Panc1 (cell line): Measurements from ENCODE around the gene ROR1. TPM values are rescaled to one million over a fixed set of nuclear protein-coding genes. Genes with fewer than 3 reads are reported as not detected.

ENCODE experiments used
- ATAC-seq: fragments of 200-7000 bp; cut with Tn5 transposase; 2 replicates; pipeline ENCODE4 v1.9.1; 2020; ENCODE audit warnings: mild to moderate bottlenecking, moderate library complexity
- BruUV-seq: library from RNA; stranded (reverse); fragments of 400-500 nt; replicated peaks from 2 replicates; lab custom pipeline; 2021; lab: Mats Ljungman, UMichigan
- CTCF ChIA-PET: fragments of 300-600 bp; sonication (Branson Sonifier 250); formaldehyde crosslinking; loops from one replicate; lab custom pipeline; 2022; ENCODE audit warnings: antibody characterized with exemption; lab: Charles Lee
- POLR2A ChIA-PET: fragments of 300-600 bp; sonication (Branson Sonifier 250); formaldehyde crosslinking; loops from one replicate; lab custom pipeline; 2022; ENCODE audit warnings: antibody characterized with exemption; lab: Charles Lee
- DNase-seq: peaks from one replicate; pipeline ENCODE4 v3.0.0-alpha.2; 2010; ENCODE audit warnings: low read depth, low spot score
- H3K27ac ChIP-seq: 2 replicates; pipeline ENCODE4 v1.5.1; 2011; ENCODE audit warnings: mild to moderate bottlenecking, low read length, inconsistent platforms
- H3K27me3 ChIP-seq: fragments of 200-500 bp; sonication (Bioruptor generic); 2 replicates; pipeline ENCODE4 v1.6.0; 2014; ENCODE audit warnings: low read length, inconsistent platforms; ENCODE audit not compliant: control insufficient read depth, insufficient read depth
- H3K36me3 ChIP-seq: fragments of 200-500 bp; sonication (Bioruptor generic); 2 replicates; pipeline ENCODE4 v1.5.1; 2014; ENCODE audit warnings: inconsistent platforms, mild to moderate bottlenecking, low read length, moderate library complexity; ENCODE audit not compliant: control insufficient read depth, insufficient read depth
- H3K4me1 ChIP-seq: 2 replicates; pipeline ENCODE4 v1.5.1; 2011; ENCODE audit warnings: inconsistent platforms, mild to moderate bottlenecking, low read length, moderate library complexity; ENCODE audit not compliant: control insufficient read depth, insufficient read depth
- H3K4me3 ChIP-seq, 2 experiments: 2 replicates each; pipeline ENCODE4 v1.5.1; 2011 to 2012; ENCODE audit warnings: low read depth in 2 of 2, low read length in 2 of 2, mild to moderate bottlenecking in 2 of 2, inconsistent platforms in 1 of 2, moderate library complexity in 1 of 2
- H3K9me3 ChIP-seq: fragments of 200-500 bp; sonication (Bioruptor generic); 2 replicates; pipeline ENCODE4 v1.5.1; 2014; ENCODE audit warnings: low read depth, mild to moderate bottlenecking, inconsistent platforms, low read length, moderate library complexity; ENCODE audit not compliant: control insufficient read depth, insufficient read depth
- POLR2AphosphoS5 ChIP-seq: IDR thresholded peaks from 2 replicates; pipeline ENCODE4 v1.6.1; 2012; ENCODE audit warnings: mild to moderate bottlenecking, low read depth, low read length, moderate library complexity
- SIN3A ChIP-seq: IDR thresholded peaks from 2 replicates; pipeline ENCODE4 v1.6.1; 2012; ENCODE audit warnings: low read depth, mild to moderate bottlenecking, low read length, moderate library complexity, borderline replicate concordance; ENCODE audit not compliant: insufficient read depth
- TCF7L2 ChIP-seq: IDR thresholded peaks from 2 replicates; pipeline ENCODE4 v1.6.1; 2011; ENCODE audit warnings: mild to moderate bottlenecking, low read depth, low read length, inconsistent platforms
- in situ Hi-C: cut with HindIII; loops from 2 replicates; pipeline ENCODE4 v1.10.0; 2016; ENCODE audit warnings: low sequenced_read_pairs, low pct_unique_long_range_greater_than_20kb
- intact Hi-C: fragments of 100-400 bp; cut with micrococcal nuclease; formaldehyde crosslinking; loops from one replicate; pipeline ENCODE4 v1.10.0; 2022; ENCODE audit not compliant: unreplicated experiment
- total RNA-seq: library from RNA; stranded (reverse); gene quantifications from one replicate; pipeline ENCODE4 v1.2.1, GENCODE V29; 2021; ENCODE audit not compliant: unreplicated experiment
- TF ChIP-seq, protein P1 (sequence below): fragments of 450-650 bp; IDR thresholded peaks from 2 replicates; pipeline ENCODE4 v1.5.1; 2017; ENCODE audit warnings: mild to moderate bottlenecking
- TF ChIP-seq, protein P2 (sequence below), 2 experiments: IDR thresholded peaks; 2 replicates each; pipeline ENCODE4 v1.6.1; 2011 to 2012; ENCODE audit warnings: low read depth in 2 of 2, control low read depth in 1 of 2, low read length in 1 of 2, mild to moderate bottlenecking in 1 of 2, moderate library complexity in 1 of 2; ENCODE audit not compliant: insufficient read depth in 1 of 2

Gene ROR1
- total RNA-seq, 1 experiment from 2014 or later: 19.3 TPM

DNA sequence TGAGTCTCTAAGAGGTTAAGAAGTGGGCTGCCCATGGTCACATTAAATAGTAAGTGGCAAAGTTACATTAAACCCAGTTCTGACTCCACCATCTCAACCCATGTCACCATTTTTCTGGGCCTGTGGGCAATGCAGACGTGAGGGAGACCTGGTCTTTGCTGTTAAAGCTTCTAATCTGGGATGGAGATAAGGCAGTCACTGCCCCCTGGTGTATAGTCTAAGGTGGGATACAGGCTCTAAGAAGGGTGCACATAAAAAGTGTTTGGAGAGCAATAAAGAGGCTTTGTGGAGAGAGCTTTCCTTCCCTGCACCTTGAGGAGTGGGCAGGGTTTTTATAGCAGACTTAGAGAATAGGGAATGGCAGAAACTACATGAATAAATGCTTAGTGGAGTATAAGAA, 141.3 kb downstream of the ROR1 start:
- Histone ChIP-seq H3K4me1 (peaks cover 31% of the 10 kb centered on the region), H3K9me3 (no peaks in the 10 kb centered on the region), H3K4me3 (no peak overlapping the region), H3K36me3 (no peaks in the 10 kb centered on the region), H3K27me3 (no peaks in the 10 kb centered on the region), H3K27ac (no peak overlapping the region)
- no TSS peak for BruUV-seq
- CTCF ChIA-PET: no interaction called here
- intact Hi-C loops: loop anchor here (10.0 kb wide), 1 partner anchor 140 kb away; the partner anchor contains the start of gene ROR1
- ATAC-seq (peak; percentile 57; the same call in 1 of the 2 replicates), DNase-seq (no peak)
- POLR2A ChIA-PET: no interaction called here
- no peak for TF ChIP-seq POLR2AphosphoS5
- TF ChIP-seq, protein P1, sequence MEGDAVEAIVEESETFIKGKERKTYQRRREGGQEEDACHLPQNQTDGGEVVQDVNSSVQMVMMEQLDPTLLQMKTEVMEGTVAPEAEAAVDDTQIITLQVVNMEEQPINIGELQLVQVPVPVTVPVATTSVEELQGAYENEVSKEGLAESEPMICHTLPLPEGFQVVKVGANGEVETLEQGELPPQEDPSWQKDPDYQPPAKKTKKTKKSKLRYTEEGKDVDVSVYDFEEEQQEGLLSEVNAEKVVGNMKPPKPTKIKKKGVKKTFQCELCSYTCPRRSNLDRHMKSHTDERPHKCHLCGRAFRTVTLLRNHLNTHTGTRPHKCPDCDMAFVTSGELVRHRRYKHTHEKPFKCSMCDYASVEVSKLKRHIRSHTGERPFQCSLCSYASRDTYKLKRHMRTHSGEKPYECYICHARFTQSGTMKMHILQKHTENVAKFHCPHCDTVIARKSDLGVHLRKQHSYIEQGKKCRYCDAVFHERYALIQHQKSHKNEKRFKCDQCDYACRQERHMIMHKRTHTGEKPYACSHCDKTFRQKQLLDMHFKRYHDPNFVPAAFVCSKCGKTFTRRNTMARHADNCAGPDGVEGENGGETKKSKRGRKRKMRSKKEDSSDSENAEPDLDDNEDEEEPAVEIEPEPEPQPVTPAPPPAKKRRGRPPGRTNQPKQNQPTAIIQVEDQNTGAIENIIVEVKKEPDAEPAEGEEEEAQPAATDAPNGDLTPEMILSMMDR: peak; percentile 31
- TF ChIP-seq TCF7L2: no peak
- in situ Hi-C loops: no loop called here

DNA sequence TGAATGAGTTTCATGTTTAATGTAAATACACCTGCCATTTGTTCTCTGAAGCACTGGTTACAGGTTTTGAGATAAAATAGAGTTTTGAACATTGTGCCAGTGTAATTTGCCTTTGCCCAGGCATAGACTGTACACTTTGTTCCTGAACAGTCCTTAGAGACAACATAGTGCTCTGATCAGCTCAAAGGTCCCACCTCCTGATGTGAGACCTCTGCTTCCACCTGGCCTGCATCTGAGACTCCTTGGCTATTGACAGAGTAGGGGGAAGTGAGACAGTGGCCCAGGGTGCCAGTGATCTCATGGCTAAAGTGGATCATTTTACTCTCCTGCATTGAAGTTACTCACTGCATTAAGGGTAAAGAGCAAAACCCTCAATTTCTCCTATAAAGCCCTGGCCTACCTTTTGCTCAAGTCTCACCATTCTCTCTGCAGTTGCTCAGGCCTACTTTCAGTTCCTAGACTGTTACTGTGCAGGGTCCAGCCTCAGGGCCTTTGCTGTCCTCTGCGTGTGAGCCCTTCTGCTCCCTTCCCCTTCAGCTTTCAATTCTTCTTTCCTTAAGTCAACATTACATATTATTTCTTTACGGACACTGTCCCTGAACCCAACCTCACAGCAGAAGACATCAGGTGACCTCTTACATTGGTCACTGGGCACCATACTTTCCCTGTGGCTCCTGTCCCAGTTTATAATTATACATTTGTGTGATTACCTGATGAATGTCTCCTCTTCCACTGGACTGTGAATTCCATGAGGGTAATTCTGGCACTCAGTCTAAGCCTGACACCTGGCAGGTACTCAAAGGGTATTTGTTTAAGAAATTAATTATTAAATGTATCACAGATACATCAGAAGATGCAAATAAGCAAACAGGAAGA, 142.9 kb downstream of the ROR1 start:
- no TSS peak for BruUV-seq
- POLR2A ChIA-PET: no interaction called here
- no peaks in the 10 kb centered on the region for H3K9me3 ChIP-seq
- DNase-seq (no peak), ATAC-seq (no peak)
- H3K27ac ChIP-seq: peak overlapping the region; percentile 36; the same call in 1 of the 2 replicates
- CTCF ChIA-PET: no interaction called here
- intact Hi-C loops (loop anchor here (10.0 kb wide), 1 partner anchor 142 kb away; the partner anchor contains the start of gene ROR1), in situ Hi-C loops (no loop called here)
- no peaks in the 10 kb centered on the region for H3K27me3 ChIP-seq
- peaks cover 44% of the 10 kb centered on the region for H3K4me1 ChIP-seq
- TF ChIP-seq, protein P2, sequence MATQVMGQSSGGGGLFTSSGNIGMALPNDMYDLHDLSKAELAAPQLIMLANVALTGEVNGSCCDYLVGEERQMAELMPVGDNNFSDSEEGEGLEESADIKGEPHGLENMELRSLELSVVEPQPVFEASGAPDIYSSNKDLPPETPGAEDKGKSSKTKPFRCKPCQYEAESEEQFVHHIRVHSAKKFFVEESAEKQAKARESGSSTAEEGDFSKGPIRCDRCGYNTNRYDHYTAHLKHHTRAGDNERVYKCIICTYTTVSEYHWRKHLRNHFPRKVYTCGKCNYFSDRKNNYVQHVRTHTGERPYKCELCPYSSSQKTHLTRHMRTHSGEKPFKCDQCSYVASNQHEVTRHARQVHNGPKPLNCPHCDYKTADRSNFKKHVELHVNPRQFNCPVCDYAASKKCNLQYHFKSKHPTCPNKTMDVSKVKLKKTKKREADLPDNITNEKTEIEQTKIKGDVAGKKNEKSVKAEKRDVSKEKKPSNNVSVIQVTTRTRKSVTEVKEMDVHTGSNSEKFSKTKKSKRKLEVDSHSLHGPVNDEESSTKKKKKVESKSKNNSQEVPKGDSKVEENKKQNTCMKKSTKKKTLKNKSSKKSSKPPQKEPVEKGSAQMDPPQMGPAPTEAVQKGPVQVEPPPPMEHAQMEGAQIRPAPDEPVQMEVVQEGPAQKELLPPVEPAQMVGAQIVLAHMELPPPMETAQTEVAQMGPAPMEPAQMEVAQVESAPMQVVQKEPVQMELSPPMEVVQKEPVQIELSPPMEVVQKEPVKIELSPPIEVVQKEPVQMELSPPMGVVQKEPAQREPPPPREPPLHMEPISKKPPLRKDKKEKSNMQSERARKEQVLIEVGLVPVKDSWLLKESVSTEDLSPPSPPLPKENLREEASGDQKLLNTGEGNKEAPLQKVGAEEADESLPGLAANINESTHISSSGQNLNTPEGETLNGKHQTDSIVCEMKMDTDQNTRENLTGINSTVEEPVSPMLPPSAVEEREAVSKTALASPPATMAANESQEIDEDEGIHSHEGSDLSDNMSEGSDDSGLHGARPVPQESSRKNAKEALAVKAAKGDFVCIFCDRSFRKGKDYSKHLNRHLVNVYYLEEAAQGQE (IDR thresholded peaks at IDR 0.05; ENCODE audit: insufficient read depth in 1 of 2, low read depth in 2 of 2, low read length in 1 of 2): no peak
- TF ChIP-seq, protein P1: no peak
- TF ChIP-seq SIN3A (no peak), TCF7L2 (no peak), POLR2AphosphoS5 (no peak)
- H3K36me3 ChIP-seq: no peaks in the 10 kb centered on the region
- no peak overlapping the region for H3K4me3 ChIP-seq
